ENCODE data around the gene SPART.

SPART gene

GRCh38 chr13:36313047-36313969 lies 32.9 kb downstream of the SPART start:
- TF ChIP-seq EGR1 (IDR thresholded peaks at IDR 0.05): no peak
- no peak for TF ChIP-seq CEBPB (IDR thresholded peaks at IDR 0.05)
- TF ChIP-seq REST (IDR thresholded peaks at IDR 0.05; ENCODE audit: low read depth): no peak
- TF ChIP-seq EP300 (IDR thresholded peaks at IDR 0.05; ENCODE audit: borderline replicate concordance): no peak
- TF ChIP-seq ZBTB7A (IDR thresholded peaks at IDR 0.05; ENCODE audit: low read depth): no peak
- no peak for TF ChIP-seq TEAD4 (IDR thresholded peaks at IDR 0.05)
- no peak for TF ChIP-seq FOXM1 (IDR thresholded peaks at IDR 0.05; ENCODE audit: borderline replicate concordance, low read depth)
- TF ChIP-seq RAD21 (IDR thresholded peaks at IDR 0.05; ENCODE audit: low read depth): no peak
- no peak for TF ChIP-seq YY1 (IDR thresholded peaks at IDR 0.05; ENCODE audit: low read depth)

GRCh38 chr13:36310417-36311108 lies 35.6 kb downstream of the SPART start:
- TF ChIP-seq EP300 (IDR thresholded peaks at IDR 0.05; ENCODE audit: borderline replicate concordance) (no peak), EGR1 (IDR thresholded peaks at IDR 0.05) (no peak)

GRCh38 chr13:36302289-36302688 lies 43.9 kb downstream of the SPART start:
- TF ChIP-seq EGR1 (IDR thresholded peaks at IDR 0.05) (no peak), EP300 (IDR thresholded peaks at IDR 0.05; ENCODE audit: borderline replicate concordance) (no peak), RAD21 (IDR thresholded peaks at IDR 0.05; ENCODE audit: low read depth) (no peak), YY1 (IDR thresholded peaks at IDR 0.05; ENCODE audit: low read depth) (no peak), CEBPB (IDR thresholded peaks at IDR 0.05) (no peak), TAF1 (IDR thresholded peaks at IDR 0.05; ENCODE audit: low read depth) (no peak), FOXM1 (IDR thresholded peaks at IDR 0.05; ENCODE audit: borderline replicate concordance, low read depth) (no peak), USF1 (IDR thresholded peaks at IDR 0.05) (no peak), TEAD4 (IDR thresholded peaks at IDR 0.05) (no peak), ZBTB7A (IDR thresholded peaks at IDR 0.05; ENCODE audit: low read depth) (no peak), NFIC (IDR thresholded peaks at IDR 0.05) (no peak), REST (IDR thresholded peaks at IDR 0.05; ENCODE audit: low read depth) (no peak), MAX (IDR thresholded peaks at IDR 0.05) (no peak), TCF12 (IDR thresholded peaks at IDR 0.05; ENCODE audit: low read depth) (no peak), CREB1 (IDR thresholded peaks at IDR 0.05; ENCODE audit: low read depth) (no peak)

GRCh38 chr13:36298535-36299068 lies 47.6 kb downstream of the SPART start:
- TF ChIP-seq REST (IDR thresholded peaks at IDR 0.05; ENCODE audit: low read depth): no peak

Measured in Ishikawa (cell line).